Mesothelial cell of epicardium (in vitro differentiated cells): ENCODE results near the gene BATF3. TPM values are rescaled to one million over a fixed set of nuclear protein-coding genes. Genes with fewer than 3 reads are reported as not detected.
"Not testable (repeated sequence)": the region's sequence is repeated elsewhere in the genome, so short reads cannot be mapped to it uniquely, and the experiment has no call there.

Experiments used
- DNase-seq, 2 experiments: peaks; one replicate each; pipeline ENCODE4 v3.0.0; 2021; ENCODE audit warnings: low spot score in 2 of 2; ENCODE audit not compliant: unreplicated experiment in 2 of 2
- H3K27ac Mint-ChIP-seq: 2 replicates; pipeline ENCODE4 v1.8.0; 2021; ENCODE audit warnings: mixed read lengths
- H3K27me3 Mint-ChIP-seq: 2 replicates; pipeline ENCODE4 v1.8.0; 2021; ENCODE audit warnings: low read depth, mixed read lengths
- H3K36me3 Mint-ChIP-seq: 2 replicates; pipeline ENCODE4 v1.8.0; 2021; ENCODE audit warnings: mixed read lengths
- H3K4me1 Mint-ChIP-seq: 2 replicates; pipeline ENCODE4 v1.8.0; 2021; ENCODE audit warnings: mixed read lengths
- H3K4me3 Mint-ChIP-seq: 2 replicates; pipeline ENCODE4 v1.8.0; 2021; ENCODE audit warnings: mild to moderate bottlenecking, moderate library complexity, mixed read lengths
- H3K9me3 Mint-ChIP-seq: 2 replicates; pipeline ENCODE4 v1.8.0; 2021; ENCODE audit warnings: mixed read lengths
- CTCF ChIP-seq: fragments of 200-600 bp; sonication (generic); IDR thresholded peaks from one replicate; pipeline ENCODE4 v1.5.0; 2021; ENCODE audit warnings: antibody characterized with exemption; ENCODE audit not compliant: unreplicated experiment
- total RNA-seq: library from RNA; stranded (reverse); gene quantifications from 3 replicates; pipeline ENCODE4 v1.2.1, GENCODE V29; 2021

Gene BATF3
- total RNA-seq, 1 donor from 2014 or later, result 1.0 TPM

GRCh38 chr1:212713465-212714136 lies 14.0 kb upstream of the BATF3 start:
- H3K4me1 Mint-ChIP-seq, result no peaks in the 10 kb centered on the region
- no peak for DNase-seq
- TF ChIP-seq CTCF, result no peak
- no peaks in the 10 kb centered on the region for H3K36me3 Mint-ChIP-seq
- H3K4me3 Mint-ChIP-seq, result no peak overlapping the region
- peaks cover 35% of the 10 kb centered on the region for H3K27me3 Mint-ChIP-seq
- H3K9me3 Mint-ChIP-seq, result peaks cover 5% of the 10 kb centered on the region
- no peak overlapping the region for H3K27ac Mint-ChIP-seq

- Mint-ChIP-seq H3K4me1 (no peaks in the 10 kb centered on the region), H3K36me3 (no peaks in the 10 kb centered on the region), H3K4me3 (no peak overlapping the region), H3K9me3 (peaks cover 5% of the 10 kb centered on the region), H3K27me3 (peaks cover 28% of the 10 kb centered on the region), H3K27ac (no peak overlapping the region)
- no peak for TF ChIP-seq CTCF
- DNase-seq, result no peak
Observed at GRCh38 chr1:212712451-212713303, 13.0 kb upstream of the BATF3 start.

GRCh38 chr1:212711974-212712373 lies 12.3 kb upstream of the BATF3 start:
- not testable (repeated sequence) for H3K27ac Mint-ChIP-seq, DNase-seq, H3K4me3 Mint-ChIP-seq, H3K9me3 Mint-ChIP-seq, H3K36me3 Mint-ChIP-seq, H3K4me1 Mint-ChIP-seq
- peaks cover 21% of the 10 kb centered on the region for H3K27me3 Mint-ChIP-seq

GRCh38 chr1:212710566-212710965 lies 10.9 kb upstream of the BATF3 start:
- H3K9me3 Mint-ChIP-seq, result peaks cover 5% of the 10 kb centered on the region
- H3K4me3 Mint-ChIP-seq, result no peak overlapping the region
- no peak for DNase-seq
- peaks cover 12% of the 10 kb centered on the region for H3K27me3 Mint-ChIP-seq
- no peaks in the 10 kb centered on the region for H3K4me1 Mint-ChIP-seq
- TF ChIP-seq CTCF, result no peak
- H3K36me3 Mint-ChIP-seq, result no peaks in the 10 kb centered on the region
- no peak overlapping the region for H3K27ac Mint-ChIP-seq

GRCh38 chr1:212703991-212704564 lies 4.4 kb upstream of the BATF3 start:
- Mint-ChIP-seq H3K4me3 (no peak overlapping the region), H3K27me3 (peaks cover 40% of the 10 kb centered on the region)

More at GRCh38 chr1:212703991-212704564, 4.4 kb upstream of the BATF3 start:
- no peak for TF ChIP-seq CTCF
- H3K36me3 Mint-ChIP-seq, result no peaks in the 10 kb centered on the region
- peaks cover 5% of the 10 kb centered on the region for H3K4me1 Mint-ChIP-seq
- H3K27ac Mint-ChIP-seq, result no peak overlapping the region
- no peak for DNase-seq
- no peaks in the 10 kb centered on the region for H3K9me3 Mint-ChIP-seq
